Measurements from ENCODE around the gene CREB3L2. TPM values are rescaled to one million over a fixed set of nuclear protein-coding genes. Genes with fewer than 3 reads are reported as not detected.
A peak's percentile ranks its signal among the peaks of the same experiment; 100 is the strongest.
"Not testable (repeated sequence)": the region's sequence is repeated elsewhere in the genome, so short reads cannot be mapped to it uniquely, and the experiment has no call there.

CREB3L2 gene
- total RNA-seq, 1 donor from 2014 or later, result 30.4 TPM

DNA sequence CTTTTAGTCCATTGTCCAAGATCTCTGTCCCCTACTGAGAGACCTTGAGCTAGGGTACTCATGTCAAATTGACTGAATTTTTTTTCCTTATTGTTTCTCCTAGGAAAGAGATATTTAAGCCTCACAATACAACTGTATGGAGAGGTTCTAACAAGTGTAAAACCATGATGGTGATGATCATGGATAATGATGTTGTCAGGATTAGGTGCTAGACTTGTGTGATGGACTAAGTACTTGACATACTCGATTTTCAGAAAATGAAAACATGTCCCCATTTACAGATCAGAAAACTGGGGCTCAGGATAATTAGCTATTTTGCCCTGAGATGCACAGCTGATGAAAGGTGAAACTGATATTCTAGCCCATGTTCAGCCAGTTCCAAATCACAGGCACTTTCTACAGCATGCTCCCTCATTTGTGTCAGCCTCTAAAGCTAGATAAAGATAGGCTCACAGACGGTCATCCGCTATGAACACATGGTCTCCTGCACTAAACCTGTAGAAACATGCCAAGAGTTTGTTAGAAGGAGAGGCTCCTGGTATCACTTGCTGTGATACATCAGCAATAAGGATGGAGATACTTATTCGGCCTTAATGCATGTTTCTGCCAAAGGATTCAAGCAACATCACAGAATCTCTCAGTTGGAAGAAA lies 67.6 kb downstream of the CREB3L2 start:
- DNase-seq (ENCODE audit: low read depth in 2 of 2), result no peak

DNA sequence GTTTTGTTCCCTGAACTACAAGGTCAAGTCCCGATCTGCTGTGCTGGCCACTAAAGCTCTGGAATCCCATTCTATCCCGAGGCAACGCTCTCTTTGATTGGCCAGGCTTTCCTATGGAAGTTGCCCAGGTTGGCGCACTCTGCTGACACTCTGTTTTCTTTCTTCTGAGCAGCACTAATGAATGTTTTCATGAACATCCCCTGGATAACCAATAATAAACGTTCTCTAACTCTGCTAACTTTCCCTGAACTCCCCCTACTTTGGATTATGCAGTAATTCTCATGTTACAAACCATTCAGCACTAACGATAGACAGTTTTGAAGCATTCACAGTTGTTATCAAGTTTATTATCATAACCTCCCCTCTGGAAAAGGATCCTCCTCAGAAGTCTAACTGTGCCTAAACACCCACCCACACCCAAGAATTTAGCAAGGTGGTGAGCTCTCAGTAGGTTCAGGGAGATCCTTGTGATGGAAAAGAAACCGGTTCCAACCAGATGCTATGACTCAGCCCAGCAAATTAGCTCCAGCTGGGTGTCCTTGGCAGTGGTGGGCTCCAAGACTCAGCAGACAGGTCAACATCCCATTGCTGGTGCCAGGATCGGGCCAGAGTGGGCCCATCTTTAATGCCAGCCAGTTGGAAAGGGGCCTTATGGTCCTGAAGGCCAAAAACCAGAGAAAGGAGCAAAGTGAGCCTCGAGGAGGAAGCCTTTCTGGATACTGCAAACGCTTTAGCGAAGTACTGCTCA lies 68.4 kb downstream of the CREB3L2 start:
- peak in 1 of 2 donors; percentile 57 for DNase-seq (ENCODE audit: low read depth in 2 of 2)

DNA sequence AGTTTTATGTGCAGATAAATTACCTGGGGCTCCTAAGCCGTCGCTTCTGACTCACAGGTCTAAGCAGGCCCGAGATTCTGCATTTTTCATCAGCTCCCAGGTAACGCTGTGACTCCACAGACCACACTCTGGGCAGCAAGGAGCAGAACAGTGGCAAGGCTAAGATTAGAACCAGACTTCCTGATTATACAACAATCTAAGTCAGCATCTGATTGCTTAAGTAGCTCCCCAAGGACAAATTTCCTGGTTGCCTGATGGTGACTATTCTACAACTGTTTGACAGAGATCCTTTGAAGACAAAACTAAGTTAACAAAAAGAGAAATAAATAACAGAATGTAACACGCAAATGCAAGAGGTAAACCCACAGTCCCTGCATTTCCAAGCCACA lies 69.0 kb downstream of the CREB3L2 start:
- peak in 1 of 2 donors; percentile 78 for DNase-seq (ENCODE audit: low read depth in 2 of 2)

DNA sequence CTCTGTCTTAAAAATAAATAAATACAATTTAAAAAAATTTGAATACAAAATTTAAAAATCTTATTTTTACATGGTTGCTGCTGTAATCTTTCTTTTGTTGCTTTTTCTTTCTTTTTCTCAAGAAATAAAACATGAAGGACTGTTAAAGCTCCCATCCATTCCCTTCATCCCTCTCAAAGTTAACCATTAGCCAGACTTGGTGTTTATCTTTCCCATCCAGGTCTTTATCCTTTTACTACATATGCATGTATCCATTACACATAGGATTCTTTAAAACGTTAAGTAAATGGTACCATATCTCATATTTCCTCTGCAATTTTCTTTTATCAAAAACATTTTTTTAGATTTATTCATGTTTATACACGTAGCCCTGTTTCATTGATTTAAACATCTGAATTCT lies 70.1 kb downstream of the CREB3L2 start:
- no peak for DNase-seq (ENCODE audit: low read depth in 2 of 2)

DNA sequence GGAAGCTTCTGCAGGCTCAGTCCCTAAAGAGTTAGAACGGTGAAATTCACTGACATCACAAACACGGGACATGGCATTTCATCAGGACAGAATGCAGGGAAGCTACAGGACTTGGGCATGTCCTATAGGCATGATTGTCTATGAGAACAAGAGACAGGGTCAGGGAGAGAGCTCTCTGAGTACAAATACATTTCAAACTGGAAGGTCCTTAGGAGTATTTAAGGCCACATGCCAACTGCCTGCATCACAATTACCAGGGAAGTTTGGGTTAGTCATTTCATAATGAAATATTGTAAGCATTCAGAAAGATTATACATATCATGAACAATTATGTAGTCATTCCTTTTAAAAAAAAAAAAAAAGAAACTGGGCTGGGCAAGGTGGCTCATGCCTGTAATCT lies 71.3 kb downstream of the CREB3L2 start:
- peak in 1 of 2 donors; percentile 84 for DNase-seq (ENCODE audit: low read depth in 2 of 2)

DNA sequence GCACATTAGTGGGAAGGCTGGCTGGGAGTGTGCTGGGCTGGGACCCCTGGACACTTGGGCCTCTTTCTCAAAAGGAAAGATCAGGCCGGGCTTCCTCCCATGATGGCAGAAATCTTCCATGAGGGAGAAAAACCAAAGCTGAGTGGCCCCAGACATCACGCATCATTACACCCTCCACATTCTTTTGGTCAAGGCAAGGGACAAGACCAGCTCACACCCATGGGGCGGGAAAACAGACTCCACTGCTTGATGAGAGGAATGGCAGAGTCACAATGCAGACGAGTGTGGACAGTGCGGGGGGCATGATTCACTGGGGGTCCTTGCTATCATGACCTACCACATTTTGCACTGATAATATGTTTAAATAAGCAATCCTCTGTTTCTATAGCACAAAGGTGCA lies 73.3 kb downstream of the CREB3L2 start:
- DNase-seq (ENCODE audit: low read depth in 2 of 2), result no peak

DNA sequence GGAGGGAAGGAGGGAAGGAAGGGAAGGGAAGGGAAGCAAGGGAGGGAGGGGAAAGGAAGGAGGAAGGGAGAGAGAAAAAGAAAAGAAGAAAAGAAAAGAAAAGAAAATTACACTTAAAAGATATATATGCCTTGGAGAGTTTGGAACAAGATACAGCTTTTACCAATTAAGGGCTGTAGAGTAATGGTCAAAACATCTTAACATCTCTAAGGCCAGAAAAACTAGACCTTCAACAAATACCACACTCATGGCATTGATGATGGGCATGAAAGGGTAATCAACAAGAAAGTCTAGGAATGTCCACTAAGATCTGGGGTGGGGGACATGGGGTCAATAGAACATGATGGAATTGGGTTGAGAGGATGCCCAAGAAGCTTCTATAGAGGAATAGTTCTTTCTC lies 74.5 kb downstream of the CREB3L2 start:
- DNase-seq (ENCODE audit: low read depth in 2 of 2), result no peak

DNA sequence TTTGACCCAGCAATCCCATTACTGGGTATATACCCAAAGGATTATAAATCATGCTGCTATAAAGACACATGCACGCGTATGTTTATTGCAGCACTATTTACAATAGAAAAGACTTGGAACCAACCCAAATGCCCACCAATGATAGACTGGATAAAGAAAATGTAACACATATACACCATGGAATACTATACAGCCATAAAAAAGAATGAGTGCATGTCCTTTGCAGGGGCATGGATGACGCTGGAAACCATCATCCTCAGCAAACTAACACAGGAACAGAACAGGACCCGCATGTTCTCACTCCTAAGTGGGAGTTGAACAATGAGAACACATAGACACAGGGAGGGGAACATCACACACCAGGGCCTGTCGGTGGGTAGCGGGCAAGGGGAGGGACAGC lies 75.7 kb downstream of the CREB3L2 start:
- not testable (repeated sequence) for DNase-seq (ENCODE audit: low read depth in 2 of 2)

DNA sequence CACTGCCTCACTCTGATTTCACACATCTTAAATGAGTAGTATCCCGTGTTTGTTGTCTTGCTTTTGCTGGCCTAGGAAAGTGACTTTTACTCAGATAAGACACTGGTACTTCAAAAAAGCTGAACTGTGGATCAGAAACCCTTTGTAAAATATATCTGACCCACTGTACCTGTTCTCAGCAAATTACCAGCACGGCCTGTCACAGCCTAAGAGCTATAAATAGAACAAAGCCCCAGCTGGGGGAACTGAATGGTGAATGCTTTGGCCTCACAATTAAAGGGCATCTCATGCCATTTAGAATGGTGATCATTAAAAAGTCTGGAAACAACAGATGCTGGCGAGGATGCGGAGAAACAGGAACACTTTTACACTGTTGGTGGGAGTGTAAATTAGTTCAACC lies 76.1 kb downstream of the CREB3L2 start:
- no peak for DNase-seq (ENCODE audit: low read depth in 2 of 2)

DNA sequence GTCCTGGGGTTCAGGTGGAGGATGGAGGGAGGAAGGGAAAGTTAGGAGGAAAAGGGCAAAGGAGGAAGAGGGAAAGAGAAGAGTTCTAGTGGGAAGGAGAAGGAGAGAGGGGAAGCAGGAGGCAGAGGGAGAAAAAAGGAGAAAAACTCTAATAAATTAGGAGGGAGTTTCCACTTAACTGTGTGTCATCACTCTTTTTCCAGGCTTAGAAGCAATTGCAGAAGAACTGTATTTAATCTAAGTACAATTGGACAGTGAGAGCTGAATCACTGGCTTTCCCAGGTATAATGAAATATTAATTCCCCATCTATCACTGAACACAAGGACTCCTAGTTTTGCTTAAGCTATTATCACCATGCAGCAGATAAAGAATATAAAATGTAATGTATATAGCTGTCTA lies 76.8 kb downstream of the CREB3L2 start:
- no peak for DNase-seq (ENCODE audit: low read depth in 2 of 2)

DNA sequence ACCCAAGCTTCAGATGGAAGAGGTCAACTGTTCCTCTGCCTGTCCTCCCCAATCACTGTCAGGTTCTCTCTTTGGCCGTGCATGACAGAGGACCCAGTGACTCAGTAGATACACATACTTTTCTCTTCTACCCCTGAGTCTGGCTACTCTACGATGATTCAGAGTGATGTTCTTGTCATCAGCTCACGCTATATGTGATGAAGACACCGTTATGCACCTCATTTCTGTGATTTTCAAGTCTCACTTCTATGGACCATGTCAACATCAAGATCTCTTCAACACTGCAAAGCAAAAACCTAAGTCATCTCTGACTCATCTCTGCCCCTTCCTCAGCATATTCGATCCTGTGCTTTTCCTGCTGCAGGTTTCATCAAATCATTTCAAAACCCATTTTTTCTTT lies 78.5 kb downstream of the CREB3L2 start:
- DNase-seq (ENCODE audit: low read depth in 2 of 2), result peak in 1 of 2 donors; percentile 69

DNA sequence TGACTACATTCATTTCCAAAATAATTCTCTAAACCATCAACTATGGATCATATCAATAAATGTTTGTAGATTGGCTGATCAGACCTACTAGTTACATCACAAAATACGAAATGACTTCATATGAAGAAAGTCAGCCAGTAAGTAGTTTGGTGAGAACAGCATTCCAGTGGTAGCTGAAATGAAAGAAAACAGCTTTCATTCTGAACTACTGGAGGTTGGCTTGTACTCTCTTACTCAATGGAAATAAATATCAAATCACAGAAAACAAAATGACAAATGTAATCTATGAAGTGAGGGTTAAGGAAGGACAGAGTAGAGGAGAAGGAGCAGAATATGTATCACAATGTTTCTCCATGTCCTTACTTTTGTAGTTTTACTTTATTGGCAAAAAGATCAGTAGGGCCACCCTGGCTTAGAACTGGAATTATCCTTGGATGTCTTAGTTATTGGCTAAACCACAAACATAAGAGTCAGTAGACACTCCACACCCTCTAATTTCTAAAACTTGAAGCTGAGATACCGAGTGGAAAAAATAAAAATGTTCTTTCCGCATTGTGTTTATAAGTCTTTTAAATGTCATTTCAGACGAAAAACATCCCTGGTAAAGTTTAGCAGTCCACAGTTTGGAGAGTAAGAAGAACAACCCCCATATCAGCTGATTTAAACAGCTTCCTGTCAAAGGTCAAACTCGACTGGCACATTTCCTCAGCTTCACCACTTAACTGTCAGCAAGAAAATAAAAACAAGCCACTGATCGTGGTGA lies 81.1 kb downstream of the CREB3L2 start:
- no peak for DNase-seq (ENCODE audit: low read depth in 2 of 2)

DNA sequence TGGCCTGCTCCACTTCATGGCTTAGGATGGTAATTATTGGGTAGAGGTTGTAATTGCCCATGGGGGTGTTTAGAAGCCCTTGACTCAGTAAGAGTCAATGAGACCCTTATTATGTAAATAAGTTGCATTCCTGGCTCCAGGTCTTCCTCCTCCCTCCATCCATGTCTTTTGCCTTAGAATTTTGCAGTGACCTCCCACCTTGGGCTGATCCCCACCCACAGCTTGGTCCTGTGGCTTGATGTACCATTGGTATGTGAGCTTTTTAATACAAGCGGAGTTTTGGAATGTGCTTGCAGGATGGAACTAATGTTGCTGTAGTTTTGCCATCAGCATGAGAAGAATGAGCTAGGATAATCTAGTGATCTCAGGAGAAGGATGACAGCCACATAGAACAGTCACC lies 81.9 kb downstream of the CREB3L2 start:
- no peak for DNase-seq (ENCODE audit: low read depth in 2 of 2)

DNA sequence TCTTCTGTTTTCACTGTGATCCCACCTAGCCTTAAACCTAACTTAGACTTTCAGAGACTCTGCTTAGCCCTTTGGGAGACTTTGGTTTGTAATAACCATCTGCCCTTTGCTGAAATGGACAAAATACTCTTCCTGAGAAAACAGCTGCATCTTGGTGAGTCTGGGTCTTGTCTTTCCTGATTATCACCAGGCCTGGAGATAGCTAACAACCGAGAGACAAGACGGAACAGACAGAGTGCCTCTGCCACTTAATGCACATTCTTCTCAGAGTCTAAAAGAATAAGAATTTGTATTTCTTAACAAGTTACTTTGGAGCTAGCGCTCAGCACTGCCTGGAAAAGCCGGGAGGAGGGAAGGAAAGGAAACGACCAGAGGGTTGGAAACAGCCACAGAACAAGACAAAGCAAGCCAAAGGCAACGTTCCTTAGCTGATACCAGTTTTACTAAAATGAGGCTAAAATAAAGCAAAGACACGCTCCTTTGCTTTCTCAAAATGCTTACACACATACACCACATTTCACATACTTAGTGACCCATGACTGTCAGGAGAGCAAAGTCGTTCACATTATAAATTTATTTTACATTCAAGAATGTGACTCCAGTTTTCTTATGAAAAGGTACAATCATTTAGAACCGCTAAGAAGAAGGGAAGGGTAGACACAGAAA lies 84.8 kb downstream of the CREB3L2 start:
- DNase-seq (ENCODE audit: low read depth in 2 of 2), result no peak

DNA sequence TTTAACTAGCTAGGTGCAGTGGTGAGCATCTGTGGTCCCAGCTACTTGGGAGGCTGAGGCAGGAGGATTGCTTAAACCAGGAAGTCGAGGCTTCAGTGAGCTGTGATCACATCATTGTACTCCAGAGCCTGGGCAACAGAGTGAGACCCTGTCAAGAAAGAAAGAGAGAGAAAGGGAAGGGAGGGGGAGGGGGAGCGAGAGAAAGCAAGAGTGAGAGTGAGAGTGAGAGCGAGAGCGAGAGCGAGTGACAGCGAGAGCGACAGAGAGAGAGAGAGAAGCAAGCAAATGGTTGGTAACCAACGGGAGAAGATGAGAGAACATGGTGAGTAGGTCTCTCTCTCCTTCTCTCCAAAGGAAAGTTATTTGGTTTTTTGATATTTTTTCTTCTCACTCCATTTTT lies 85.3 kb downstream of the CREB3L2 start:
- DNase-seq (ENCODE audit: low read depth in 2 of 2), result no peak

DNA sequence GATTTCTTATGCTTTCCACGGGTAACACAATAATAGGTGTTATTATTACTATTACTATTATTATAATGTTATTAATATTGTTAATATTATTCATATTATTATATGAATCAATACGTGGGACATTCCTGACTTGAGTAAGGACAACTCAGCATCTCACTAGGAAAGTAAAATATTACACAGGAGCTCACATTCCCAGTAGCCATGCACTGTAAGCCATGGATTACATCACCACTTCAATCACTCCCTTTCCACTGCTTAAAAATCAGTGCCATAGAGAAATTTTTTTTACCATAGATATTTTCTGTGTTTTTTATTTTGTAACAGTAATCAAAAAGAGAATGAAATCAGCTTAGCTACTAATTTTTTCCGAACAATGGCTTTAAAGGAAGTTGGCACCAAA lies 86.6 kb downstream of the CREB3L2 start:
- no peak for DNase-seq (ENCODE audit: low read depth in 2 of 2)

DNA sequence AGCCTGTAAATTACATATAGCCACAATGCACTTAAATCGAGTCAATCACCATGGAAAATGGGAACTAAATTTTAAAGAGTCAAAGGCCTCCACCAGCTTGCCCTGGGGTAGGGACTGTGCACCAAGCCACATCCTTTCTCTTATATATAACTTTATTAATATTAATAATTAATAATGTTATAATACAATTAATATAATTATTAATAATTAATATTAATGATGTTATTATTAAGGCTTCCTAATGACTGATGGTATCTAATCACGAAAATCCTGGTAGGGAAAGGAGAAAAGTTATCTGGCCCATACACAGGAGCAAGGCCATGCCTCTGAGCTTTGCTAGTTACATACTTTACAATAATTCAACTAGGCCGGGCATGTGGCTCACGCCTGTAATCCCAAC lies 87.9 kb downstream of the CREB3L2 start:
- DNase-seq (ENCODE audit: low read depth in 2 of 2), result no peak

DNA sequence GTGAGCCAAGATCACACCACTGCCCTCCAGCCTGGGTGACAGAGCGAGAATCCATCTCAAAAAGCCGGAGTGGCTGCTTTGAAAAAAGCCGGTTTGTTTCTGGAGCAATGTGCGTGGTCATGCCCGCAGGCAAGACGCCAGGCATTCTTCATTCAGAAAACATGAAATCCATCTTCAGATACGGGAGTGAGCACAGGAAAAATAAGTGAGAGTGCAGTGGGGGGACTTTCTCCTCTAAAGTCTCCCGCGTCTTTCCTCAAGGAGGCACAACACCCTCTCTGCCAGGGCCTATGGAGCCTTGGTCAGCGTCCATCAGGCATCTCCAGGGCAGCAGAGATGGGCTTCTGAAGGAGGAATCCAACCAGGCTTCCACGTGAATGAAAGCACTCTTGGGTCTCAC lies 92.8 kb downstream of the CREB3L2 start:
- DNase-seq (ENCODE audit: low read depth in 2 of 2), result no peak

DNA sequence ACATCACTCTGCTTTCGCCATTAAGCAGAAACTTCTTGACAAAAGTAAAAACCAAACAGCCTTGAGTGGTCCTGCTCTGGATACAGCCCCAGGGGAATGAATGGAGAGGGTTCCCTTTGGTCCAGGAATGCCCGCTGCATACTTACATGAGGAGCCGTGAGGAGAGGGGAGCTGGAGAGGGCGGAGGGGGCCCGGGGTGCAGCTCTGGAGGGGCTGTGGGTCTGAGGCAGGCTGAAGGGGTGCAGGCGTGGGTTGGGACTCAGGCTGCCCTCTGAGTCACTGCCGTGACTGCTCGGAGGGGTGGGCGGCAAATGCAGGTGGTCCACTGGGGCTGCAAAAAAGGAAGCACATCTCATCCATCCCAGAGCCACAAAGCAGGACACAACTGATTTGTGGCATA lies 93.8 kb downstream of the CREB3L2 start:
- no peak for DNase-seq (ENCODE audit: low read depth in 2 of 2)

DNA sequence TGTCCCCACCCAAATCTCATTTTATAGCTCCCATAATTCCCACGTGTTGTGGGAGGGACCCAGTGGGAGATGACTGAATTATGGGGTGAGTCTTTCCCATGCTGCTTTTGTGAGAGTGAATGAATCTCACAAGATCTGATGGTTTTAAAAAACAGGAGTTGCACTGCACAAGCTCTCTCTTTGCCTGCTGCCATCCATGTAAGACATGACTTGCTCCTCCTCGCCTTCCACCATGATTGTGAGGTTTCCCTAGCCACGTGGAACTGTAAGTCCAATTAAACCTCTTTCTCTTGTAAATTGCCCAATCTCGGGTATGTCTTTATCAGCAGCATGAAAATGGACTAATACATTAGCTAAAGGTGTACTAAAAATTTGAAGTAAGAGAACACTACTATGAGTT lies 95.2 kb downstream of the CREB3L2 start:
- not testable (repeated sequence) for DNase-seq (ENCODE audit: low read depth in 2 of 2)

DNA sequence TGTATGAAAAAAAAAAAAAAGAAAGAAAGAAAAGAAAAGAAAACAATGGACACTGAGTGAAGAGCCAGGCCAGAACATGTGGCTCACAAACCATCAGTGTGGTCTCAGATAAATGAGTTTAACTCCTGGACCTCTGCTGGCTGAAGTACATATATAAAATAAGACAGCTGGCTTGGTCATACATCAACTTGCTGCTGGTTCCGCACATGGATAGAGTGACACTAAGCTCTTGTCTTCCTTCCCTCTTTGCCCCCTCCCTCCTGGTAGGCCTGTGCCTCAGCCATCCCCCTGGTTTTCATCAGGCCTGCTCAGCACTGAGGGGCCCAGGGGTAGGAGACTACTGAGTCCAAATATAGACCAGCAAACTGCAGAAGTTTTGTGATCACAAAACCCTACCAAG lies 97.1 kb downstream of the CREB3L2 start:
- no peak for DNase-seq (ENCODE audit: low read depth in 2 of 2)
